Melanocyte of skin (primary cell): ENCODE results near the gene NBPF4. TPM values are rescaled to one million over a fixed set of nuclear protein-coding genes. Genes with fewer than 3 reads are reported as not detected.

Experiments used
- total RNA-seq, 2 donors: library from RNA; depleted of rRNA; stranded (reverse); fragments of >200 nt; gene quantifications; 2 replicates each; pipeline ENCODE4 v1.2.3, GENCODE V29; 2012

NBPF4 gene
- total RNA-seq: under 1 TPM in 1 of 2 donors, not detected in 1; under 0.01 TPM

GRCh38 chr1:108243976-108244375, at the start of gene NBPF4:
NBPF4 (minus strand) TSS chr1:108244076; CDS start chr1:108243761, 315 bp downstream.

GRCh38 chr1:108199781-108200686, 43.8 kb downstream of the NBPF4 start, which contains the start of gene SLC25A24:
SLC25A24 (minus strand) TSS chr1:108200343; CDS start chr1:108200138, 205 bp downstream.

Other genes with a start within 250 kb of the NBPF4 start
- gene SLC25A24, start 43.7 kb downstream of the NBPF4 start, total RNA-seq: 10 to 100 TPM; 34.1 to 52.9 TPM
- gene NBPF6, start 206.3 kb upstream of the NBPF4 start, total RNA-seq: under 1 TPM; 0.33 to 0.34 TPM